ENCODE data around the gene NET1.

DNA sequence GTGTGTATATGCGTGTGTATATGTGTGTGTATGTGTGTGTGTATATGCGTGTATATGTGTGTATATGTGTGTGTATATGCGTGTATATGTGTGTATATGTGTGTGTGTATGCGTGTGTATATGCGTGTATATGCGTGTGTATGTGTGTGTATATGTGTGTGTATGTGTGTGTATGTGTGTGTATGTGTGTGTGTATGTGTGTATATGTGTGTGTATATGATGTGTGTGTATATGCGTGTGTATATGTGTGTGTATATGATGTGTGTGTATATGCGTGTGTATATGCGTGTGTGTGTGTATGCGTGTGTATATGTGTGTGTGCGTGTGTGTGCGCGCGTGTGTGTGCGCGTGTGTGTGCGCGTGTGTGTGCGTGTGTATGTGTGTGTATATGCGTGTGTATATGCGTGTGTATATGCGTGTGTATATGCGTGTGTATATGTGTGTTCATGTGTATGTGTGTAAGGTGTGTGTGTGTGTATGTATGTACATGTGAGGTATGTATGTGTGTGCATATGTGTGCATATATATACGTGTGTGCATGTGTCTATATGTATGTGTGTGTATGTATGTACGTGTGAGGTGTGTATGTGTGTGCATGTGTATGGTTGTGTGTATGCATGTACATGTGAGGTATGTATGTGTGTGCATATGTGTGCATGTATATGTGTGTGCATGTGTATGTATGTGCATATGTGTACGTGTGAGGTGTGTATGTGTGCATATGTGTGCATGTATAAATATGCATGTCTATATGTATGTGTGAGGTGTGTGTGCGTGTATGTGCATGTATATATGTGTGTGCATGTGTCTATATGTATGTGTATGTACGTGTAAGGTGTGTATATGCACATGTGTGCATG lies 41.6 kb upstream of the NET1 start:
- TF ChIP-seq EZH2phosphoT487 (IDR thresholded peaks at IDR 0.05; ENCODE audit: low read depth, severe bottlenecking, unreplicated experiment) (no peak), CTCF (IDR thresholded peaks at IDR 0.05; ENCODE audit: poor library complexity) (no peak), EZH2 (IDR thresholded peaks at IDR 0.05; ENCODE audit: borderline replicate concordance) (no peak)
